Measurements from ENCODE around the gene KLRD1.

KLRD1 gene

DNA sequence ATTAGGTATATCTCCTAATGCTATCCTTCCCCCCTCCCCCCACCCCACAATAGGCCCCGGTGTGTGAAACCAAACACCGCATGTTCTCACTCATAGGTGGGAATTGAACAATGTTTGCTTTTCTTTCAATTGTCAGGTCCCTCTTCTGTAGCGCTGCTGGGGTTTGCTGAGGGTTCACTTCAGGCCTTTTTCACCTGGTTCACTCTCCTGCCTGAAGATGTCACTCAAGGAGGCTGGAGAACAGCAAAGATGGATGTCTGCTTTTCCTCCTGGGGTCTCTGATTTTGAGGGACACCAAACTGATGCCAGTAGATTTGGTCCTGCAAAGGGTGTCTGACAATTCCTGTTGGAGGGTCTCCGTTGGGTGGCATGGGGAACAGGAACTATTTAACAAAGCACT lies 46.4 kb downstream of the KLRD1 start (continued):
- TF ChIP-seq, protein P1, sequence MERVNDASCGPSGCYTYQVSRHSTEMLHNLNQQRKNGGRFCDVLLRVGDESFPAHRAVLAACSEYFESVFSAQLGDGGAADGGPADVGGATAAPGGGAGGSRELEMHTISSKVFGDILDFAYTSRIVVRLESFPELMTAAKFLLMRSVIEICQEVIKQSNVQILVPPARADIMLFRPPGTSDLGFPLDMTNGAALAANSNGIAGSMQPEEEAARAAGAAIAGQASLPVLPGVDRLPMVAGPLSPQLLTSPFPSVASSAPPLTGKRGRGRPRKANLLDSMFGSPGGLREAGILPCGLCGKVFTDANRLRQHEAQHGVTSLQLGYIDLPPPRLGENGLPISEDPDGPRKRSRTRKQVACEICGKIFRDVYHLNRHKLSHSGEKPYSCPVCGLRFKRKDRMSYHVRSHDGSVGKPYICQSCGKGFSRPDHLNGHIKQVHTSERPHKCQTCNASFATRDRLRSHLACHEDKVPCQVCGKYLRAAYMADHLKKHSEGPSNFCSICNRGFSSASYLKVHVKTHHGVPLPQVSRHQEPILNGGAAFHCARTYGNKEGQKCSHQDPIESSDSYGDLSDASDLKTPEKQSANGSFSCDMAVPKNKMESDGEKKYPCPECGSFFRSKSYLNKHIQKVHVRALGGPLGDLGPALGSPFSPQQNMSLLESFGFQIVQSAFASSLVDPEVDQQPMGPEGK (CRISPR knock-in tag; IDR thresholded peaks at IDR 0.05; ENCODE audit: borderline replicate concordance) = no peak
- no peak for TF ChIP-seq GLIS3 (CRISPR knock-in tag; IDR thresholded peaks at IDR 0.05)
- TF ChIP-seq ZNF565 (CRISPR knock-in tag; conservative IDR thresholded peaks at IDR 0.05; ENCODE audit: low read depth) = no peak
- TF ChIP-seq ZFP30 (CRISPR knock-in tag; IDR thresholded peaks at IDR 0.05) = no peak
- TF ChIP-seq, protein P2, sequence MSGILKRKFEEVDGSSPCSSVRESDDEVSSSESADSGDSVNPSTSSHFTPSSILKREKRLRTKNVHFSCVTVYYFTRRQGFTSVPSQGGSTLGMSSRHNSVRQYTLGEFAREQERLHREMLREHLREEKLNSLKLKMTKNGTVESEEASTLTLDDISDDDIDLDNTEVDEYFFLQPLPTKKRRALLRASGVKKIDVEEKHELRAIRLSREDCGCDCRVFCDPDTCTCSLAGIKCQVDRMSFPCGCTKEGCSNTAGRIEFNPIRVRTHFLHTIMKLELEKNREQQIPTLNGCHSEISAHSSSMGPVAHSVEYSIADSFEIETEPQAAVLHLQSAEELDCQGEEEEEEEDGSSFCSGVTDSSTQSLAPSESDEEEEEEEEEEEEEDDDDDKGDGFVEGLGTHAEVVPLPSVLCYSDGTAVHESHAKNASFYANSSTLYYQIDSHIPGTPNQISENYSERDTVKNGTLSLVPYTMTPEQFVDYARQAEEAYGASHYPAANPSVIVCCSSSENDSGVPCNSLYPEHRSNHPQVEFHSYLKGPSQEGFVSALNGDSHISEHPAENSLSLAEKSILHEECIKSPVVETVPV (CRISPR knock-in tag; IDR thresholded peaks at IDR 0.05) = no peak
- TF ChIP-seq RARB (CRISPR knock-in tag; IDR thresholded peaks at IDR 0.05) = no peak
- TF ChIP-seq ISL1 (CRISPR knock-in tag; IDR thresholded peaks at IDR 0.05) = no peak
- TF ChIP-seq ZFP3 (CRISPR knock-in tag; IDR thresholded peaks at IDR 0.05) = no peak
- TF ChIP-seq TCF4 (CRISPR knock-in tag; IDR thresholded peaks at IDR 0.05; ENCODE audit: borderline replicate concordance) = no peak
- TF ChIP-seq ESRRG (CRISPR knock-in tag; IDR thresholded peaks at IDR 0.05) = no peak

DNA sequence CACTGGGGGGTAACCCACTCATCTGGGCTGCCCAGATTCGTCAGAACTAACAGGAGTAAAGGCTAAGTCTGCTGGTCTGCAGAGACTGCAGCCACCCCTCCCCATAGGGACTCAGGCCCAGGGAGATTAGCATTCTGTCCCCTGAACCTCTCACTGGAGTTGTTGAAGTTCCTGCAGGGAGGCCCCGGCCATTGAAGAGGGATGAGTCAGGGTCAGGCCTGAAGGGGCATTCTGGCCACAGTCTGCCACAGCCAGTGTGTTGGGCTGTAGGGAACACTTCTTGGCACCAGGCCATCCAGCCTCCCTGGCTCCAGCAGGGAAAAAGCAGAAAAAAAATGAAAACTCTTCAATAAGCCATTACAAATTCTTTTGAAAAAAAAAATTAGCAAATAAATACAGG lies 46.8 kb downstream of the KLRD1 start:
- TF ChIP-seq ZC3H10 (CRISPR knock-in tag; IDR thresholded peaks at IDR 0.05) = no peak
- TF ChIP-seq ESRRG (CRISPR knock-in tag; IDR thresholded peaks at IDR 0.05) = no peak
- TF ChIP-seq ZFP30 (CRISPR knock-in tag; IDR thresholded peaks at IDR 0.05) = no peak
- no peak for TF ChIP-seq TOX (CRISPR knock-in tag; IDR thresholded peaks at IDR 0.05; ENCODE audit: borderline replicate concordance)
- no peak for TF ChIP-seq CSDC2 (CRISPR knock-in tag; IDR thresholded peaks at IDR 0.05)
- no peak for TF ChIP-seq ZNF565 (CRISPR knock-in tag; conservative IDR thresholded peaks at IDR 0.05; ENCODE audit: low read depth)
- TF ChIP-seq TCF4 (CRISPR knock-in tag; IDR thresholded peaks at IDR 0.05; ENCODE audit: borderline replicate concordance) = no peak
- no peak for TF ChIP-seq TSHZ2 (CRISPR knock-in tag; IDR thresholded peaks at IDR 0.05)
- no peak for TF ChIP-seq ISL1 (CRISPR knock-in tag; IDR thresholded peaks at IDR 0.05)
- no peak for TF ChIP-seq ARNTL (CRISPR knock-in tag; IDR thresholded peaks at IDR 0.05; ENCODE audit: borderline replicate concordance, low read depth)
- no peak for TF ChIP-seq ZNF70 (CRISPR knock-in tag; IDR thresholded peaks at IDR 0.05)
- ATAC-seq = no peak

DNA sequence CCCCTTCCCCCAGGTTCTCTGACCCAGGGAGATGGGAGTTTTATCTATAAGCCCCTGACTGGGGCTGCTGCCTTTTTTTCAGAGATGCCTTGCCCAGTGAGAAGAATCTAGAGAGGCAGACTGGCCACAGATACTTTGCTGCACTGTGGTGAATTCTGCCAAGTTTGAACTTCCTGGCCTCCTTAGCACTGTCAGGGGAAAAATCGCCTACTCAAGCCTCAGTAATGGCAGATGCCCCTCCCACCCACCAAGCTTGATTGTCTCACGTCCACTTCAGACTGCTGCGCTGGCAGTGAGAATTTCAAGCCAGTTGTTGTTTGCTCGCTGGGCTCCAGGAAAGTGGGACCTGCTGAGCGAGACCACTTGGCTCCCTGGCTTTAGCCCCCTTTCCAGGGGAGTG lies 50.5 kb downstream of the KLRD1 start:
- ATAC-seq = no peak
- TF ChIP-seq TOX (CRISPR knock-in tag; IDR thresholded peaks at IDR 0.05; ENCODE audit: borderline replicate concordance) (no peak), CREB5 (CRISPR knock-in tag; IDR thresholded peaks at IDR 0.05; ENCODE audit: low read depth) (no peak), ARNTL (CRISPR knock-in tag; IDR thresholded peaks at IDR 0.05; ENCODE audit: borderline replicate concordance, low read depth) (no peak), ZFP3 (CRISPR knock-in tag; IDR thresholded peaks at IDR 0.05) (no peak), ZFP30 (CRISPR knock-in tag; IDR thresholded peaks at IDR 0.05) (no peak), ISL1 (CRISPR knock-in tag; IDR thresholded peaks at IDR 0.05) (no peak), RARB (CRISPR knock-in tag; IDR thresholded peaks at IDR 0.05) (no peak), TSHZ2 (CRISPR knock-in tag; IDR thresholded peaks at IDR 0.05) (no peak), ZNF70 (CRISPR knock-in tag; IDR thresholded peaks at IDR 0.05) (no peak), ZC3H10 (CRISPR knock-in tag; IDR thresholded peaks at IDR 0.05) (no peak)
- TF ChIP-seq, protein P1 (CRISPR knock-in tag; IDR thresholded peaks at IDR 0.05; ENCODE audit: borderline replicate concordance) = no peak
